NCI-H1092 treated with DMSO at 0.1 percent for 48 hours (cell line): ENCODE measurements around the gene TPST2.
A peak's percentile ranks its signal among the peaks of the same experiment; 100 is the strongest.
"Not testable (repeated sequence)": the region's sequence is repeated elsewhere in the genome, so short reads cannot be mapped to it uniquely, and the experiment has no call there.

Experiments
- DNase-seq: peaks from one replicate; lab custom pipeline; 2025; lab: John Stamatoyannopoulos, UW

TPST2 gene

DNA sequence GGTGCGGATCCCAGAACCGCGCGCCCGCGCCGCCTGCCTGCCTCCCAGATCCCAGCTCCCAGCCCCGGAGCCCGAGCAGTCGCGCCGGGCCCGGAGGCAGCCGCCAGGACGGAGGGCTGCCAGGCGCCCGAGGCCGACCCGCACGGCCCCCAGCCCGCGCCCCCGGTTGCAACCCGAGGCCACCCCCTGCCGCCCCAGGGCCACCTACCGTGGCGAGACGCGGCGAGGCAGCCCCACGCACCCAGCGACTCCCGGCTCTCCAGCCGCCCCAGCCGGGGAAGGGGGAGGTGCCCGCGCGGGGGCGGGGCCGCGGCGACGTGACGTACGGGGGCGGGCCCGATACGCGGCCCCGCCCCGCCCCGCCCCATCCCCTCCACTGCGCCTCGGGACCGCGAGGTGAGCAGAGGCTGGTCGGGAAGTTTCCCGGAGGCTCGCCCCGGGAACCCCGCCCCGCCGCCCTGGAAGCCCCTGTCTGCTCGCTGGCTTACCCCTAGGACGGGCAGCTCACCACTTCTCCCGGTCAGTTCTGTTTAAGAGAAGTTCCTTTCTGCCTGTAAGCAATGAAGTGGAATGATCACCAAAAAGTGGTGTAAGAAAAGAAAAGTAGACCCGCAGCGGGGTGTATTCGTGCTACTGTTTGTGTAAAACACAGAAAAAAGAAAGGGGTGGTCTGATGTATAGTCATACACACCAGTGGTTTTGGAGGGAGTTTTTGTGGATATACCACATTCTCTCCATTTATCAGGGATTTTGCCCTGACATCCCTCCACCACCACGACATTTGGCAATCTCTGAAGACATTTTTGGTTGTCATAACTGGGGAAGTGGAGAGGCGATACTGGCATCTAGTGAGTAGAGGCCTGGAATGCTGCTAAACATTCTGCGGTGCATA, at the start of gene TPST2:
Gene TPST2, minus strand, starts transcription at position 288 of the 892 bp plus-strand sequence. CDS start 48,502 bp downstream, outside the sequence.
- DNase-seq = peak; percentile 58

DNA sequence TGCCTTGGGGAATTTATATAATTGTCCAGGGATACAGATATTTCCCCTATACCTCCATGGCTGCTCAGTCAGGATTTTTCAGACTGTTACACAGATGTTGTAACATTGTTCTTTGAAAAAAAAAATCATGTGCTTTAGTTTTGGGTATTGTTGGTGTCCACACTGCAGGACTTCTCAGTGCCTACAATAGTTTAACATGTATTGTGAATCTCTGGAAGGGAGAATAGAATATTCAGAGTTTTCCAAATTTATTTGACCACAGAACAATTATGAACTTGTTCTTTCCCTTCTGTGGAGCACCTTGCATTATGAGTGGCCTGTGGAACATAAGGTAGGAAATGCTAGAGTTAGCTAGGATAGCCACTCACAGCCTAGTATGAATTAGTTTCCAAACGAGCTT, 46.4 kb upstream of the TPST2 start:
- no peak for DNase-seq

DNA sequence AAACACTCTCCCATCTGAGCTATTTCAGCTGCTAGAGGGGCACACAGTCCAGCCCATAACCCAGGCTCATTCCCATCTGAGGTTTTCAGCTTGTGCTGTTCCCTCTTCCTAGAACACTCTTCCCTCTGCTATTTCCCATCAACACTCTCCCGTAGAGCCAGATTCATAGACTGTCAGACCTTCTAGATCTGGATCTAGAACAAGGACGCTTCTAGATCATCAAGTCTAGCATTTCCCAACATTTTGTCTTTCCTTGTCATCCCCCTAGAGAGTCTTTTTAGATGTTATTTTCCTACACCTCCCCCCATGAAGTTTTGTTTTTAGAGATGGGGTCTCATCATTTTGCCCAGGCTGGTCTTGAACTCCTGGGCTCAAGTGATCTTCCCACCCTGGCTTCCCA, 45.2 kb upstream of the TPST2 start:
- no peak for DNase-seq

DNA sequence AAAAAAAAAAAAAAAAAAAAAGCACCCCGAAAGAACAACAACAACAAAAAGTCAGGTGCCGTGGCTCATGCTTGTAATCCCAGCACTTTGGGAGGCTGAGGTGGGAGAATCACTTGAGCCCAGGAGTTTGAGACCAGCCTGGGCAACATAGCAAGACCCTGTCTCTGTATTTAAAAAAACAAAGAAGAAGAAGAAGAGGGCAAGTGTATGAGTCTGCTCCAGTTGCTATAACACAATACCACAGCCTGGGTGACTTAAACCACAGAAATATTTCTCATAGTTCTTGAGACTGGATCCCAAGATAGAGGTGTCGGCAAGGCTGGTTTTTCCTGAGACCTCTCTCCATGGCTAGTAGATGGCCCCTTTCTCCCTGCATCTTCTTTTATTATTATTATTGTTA, 44.3 kb upstream of the TPST2 start:
- no peak for DNase-seq

DNA sequence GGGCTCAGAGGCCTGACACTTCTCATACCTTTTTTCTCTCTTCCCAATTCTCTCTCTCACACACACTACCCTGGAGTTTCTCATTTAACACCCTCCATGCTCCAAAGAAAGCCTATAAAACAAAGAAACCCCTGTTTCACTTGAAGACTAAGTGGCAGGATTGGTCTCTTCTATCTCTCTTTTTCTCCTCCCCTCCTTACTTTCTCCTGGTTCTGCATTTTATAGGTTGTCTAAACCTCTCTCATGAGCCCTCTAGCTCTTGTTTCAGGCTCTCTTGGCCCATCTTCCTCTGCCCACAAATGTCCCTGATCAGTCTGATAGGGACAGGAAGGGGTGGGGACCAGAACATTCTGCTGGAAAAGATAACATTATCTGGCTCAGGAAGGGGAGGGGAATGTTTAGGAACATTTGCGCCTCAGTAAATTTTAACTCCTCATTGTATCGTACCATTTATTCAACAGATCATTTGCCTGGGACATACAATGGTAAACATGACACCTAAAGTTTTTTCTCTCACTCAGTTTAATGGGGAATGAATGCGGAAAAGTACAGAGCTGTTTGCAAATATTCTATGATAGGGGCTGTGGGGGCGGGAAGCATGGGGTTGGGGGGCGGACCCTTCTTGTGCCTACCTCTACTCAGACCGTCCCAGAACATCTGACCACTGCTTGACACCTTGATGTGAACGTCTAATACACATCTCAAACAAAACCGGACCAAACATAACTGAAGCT, 42.7 kb upstream of the TPST2 start:
- DNase-seq = no peak

DNA sequence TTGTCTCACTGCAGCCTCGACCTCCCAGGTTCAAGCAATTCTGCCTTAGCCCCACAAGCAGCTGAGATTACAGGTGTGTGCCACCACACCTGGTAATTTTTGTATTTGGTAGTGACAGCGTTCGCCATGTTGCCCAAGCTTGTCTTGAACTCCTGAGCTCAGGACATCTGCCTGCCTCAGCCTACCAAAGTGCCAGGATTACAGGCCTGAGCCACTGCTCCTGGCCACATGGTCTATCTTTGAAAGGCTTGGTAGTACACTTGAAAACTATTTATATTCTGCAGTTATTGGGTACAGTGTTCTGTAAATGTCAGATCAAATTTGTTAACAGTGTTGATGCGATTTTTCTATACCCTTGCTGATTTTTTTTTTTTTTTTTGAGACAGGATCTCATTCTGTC, 41.4 kb upstream of the TPST2 start:
- no peak for DNase-seq

DNA sequence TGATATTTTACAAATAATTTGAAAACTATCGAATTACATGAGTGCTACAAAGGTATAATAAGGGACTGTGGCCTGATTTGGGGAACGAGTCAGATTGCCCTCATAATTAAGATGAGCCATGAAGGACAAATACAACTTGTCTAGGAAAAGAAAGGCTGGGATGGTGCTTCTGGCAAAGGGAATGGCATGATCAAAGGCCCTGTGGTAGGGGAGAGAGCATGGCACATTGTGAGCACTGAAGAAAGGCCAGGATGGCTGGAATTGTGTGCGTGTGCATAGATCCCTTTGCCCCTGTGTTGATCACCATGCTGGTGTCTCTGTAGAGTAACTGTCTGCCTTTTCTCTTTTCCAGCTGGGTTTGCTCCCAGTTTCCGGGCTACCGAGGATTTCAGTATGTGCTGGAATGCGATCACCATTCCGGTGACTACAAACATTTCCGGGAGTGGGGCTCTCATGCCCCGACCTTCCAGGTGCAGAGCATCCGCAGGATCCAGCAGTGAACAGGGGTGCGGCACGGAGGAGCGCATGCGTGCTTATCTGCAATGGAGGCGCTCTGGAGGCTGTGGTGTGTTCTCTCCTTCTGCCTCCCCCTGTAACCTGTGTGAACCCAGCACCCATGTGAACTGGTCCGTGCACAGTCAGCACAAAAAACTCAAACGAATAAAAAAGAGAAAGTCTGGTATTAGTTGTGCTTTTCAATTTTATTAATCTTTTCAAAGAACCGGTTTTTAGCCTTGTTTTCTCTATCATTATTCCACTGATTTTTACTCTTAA, 40.2 kb upstream of the TPST2 start:
- no peak for DNase-seq

DNA sequence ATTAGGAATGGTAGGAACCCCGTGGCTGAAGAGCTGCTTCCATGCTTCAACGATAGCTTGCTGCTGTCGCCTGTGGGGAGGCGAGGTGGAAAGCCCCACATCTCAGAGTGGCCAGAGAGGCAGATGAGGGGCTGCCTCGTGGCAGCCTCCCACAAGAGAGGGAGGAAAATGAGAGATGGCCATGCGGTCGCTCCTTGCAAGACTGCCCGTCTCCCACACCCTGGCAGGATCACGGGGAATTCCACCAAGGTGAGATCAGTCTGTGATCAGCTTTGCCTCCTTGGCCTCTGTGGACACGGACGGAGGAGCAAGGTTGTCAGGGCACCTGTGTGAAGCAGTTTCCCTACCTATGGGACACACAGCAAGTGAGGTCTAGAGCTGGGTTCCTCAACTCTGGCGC, 34.9 kb upstream of the TPST2 start:
- no peak for DNase-seq

DNA sequence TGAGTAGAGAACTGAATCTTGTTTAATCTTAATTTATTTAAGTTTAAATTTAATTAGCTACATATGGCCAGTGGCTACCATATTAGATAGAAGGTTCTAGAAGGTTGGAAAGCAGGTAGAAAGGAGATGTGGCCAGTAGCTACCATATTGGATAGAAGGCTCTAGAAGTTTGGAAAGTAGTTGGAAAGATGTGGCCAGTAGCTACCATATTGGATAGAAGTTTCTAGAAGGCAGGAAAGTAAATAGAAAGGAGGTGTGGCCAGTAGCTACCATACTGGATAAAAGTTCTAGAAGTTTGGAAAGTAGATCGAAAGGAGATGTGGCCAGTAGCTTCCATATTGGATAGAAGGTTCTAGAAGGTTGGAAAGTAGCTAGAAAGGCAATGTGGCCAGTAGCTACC, 34.1 kb upstream of the TPST2 start:
- no peak for DNase-seq

DNA sequence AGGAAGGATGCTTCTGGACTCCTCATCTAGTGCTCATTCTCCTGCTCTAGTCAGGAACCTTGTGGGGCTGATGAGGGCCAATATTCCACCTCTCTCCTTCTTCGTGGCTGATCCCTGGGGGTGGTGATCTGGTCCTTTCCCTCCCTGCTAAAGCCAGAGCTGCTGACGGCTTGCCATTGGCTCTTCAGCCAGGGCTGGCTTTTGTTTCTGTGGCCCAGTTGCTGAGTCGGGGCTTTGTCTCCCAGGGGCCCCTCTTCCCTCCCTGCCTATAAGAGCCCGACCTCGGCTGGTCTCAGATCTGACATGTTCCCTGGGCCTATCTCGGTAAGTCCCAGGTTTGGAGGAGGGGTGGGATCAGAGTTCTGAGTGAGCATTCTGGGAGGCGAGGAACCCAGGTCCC, 31.7 kb upstream of the TPST2 start, which contains the start of gene CRYBA4:
Gene CRYBA4, plus strand, starts transcription at position 301 of the 400 bp plus-strand sequence. CDS start 634 bp downstream, outside the sequence.
- DNase-seq = no peak

DNA sequence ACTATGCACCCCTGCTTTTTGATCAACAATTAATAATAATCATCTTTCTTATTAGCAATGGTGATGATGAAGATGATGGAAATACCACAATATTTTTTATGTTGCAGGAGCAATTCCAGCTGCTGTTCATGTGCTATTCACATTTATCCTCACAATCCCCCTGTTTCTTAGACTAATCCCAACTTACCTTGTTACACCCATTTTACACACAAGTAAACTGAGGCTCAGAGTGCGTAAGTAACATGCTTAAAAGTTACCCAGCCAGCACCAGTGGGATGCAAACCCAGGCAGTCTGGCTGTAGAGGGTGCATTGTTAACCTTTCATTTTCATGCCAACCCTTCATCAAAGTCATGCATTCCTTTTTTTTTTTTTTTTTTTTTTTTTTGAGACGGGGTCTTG, 30.3 kb upstream of the TPST2 start:
- DNase-seq = no peak

DNA sequence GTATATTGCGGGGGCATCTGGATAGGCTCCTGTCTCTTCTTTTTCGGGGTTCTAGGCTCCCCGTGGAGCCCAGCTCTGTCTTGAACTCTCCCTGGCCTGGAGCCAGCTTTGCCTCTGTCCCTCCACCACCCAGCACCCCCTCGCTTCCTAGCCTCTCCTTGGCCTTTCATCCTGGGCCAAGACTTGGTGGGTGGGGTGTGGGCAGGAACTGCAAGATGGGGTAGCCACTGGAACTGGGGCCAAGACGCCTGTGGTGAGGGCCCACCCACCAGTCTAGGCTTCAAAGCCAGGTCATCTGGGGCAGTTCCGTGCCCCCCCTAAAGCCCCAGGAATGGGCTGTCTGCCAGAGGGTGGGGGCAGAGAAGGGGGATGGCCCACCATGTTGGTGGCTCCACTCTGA, 29.6 kb upstream of the TPST2 start:
- DNase-seq = no peak

DNA sequence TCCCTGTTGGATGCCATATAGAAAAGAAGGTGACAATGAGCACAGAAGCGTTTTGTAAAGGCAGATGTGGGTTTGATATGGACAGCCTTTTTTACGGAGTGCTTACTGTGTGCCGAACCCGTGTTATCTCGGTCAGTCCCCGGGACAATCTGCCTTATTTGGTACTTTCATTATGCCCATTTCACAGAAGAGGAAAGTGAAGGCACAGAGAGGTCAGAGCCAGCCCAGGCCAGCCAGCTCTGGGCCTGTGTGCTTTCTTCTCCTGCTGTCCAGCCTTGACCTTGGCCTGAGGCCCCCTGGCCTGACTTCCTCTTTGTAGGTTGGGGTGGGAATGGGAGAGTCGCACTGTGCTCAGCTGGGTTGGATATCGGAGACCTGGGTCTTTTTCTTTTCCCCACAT, 28.5 kb upstream of the TPST2 start:
- DNase-seq = no peak

DNA sequence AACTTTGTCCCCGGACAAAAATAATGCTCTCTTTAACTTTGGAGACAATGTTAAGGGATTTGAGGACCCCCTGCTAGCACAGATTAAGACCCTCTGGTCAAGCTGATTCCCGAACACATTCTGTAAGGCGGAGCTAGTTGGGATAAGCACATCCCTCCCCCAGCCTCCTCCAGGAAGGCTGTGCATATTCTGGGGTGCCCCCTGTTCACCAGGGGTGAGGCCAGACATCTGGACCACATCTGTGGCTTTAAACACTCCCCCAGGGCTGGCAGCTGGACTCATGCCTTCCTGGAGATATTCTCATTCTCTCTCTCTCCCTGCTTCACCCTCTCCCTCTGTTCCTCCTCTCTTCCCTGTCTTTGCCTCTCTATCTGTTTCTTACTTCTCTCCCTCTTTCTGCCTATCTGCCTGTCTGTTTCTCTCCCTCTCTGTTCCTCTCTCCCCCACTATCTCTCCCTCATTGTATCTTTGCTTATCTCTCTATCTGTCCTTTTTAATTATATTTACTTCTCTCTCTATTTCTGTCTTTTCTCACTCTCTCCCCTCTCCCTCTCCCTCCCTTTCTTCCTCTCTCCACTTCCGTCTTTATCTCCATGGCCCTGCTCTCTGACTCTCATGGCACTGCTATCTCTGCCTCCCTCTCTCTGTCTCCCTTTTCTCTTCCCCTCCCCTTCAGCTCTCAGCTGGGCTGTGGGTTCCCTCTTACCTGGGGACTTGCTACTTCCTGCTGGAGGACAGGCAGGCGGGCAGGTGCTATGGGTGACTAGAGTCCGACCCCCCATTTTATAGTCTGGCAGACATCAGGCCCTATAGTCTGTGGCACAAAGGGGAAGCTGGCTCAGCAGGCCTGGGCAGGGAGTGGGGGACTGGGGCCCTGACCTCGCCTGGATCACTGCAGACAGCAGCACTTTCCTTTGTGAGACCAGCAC, 27.6 kb upstream of the TPST2 start, which contains the start of gene CRYBB1:
Gene CRYBB1, minus strand, starts transcription at position 757 of the 929 bp plus-strand sequence. CDS start 1,708 bp downstream, outside the sequence.
- DNase-seq = no peak

DNA sequence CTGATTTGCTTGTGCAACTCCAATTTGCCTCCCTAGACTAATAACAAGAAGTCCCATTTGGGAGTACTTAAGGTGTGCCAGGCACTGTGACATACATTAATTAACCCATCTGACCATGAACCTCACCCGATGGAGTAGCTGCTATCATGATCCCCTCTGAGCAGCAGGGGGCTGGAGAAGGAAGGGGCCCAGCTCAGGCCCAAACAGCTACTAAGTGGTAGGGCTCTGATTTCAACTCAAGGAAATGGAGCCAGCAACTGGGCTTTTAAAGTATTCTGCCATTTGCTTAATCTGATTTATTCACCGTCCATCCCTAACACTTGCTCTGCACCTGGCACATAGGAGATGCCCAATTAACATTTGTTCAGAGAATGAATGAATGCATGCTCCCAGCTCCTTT, 26.7 kb upstream of the TPST2 start:
- no peak for DNase-seq

DNA sequence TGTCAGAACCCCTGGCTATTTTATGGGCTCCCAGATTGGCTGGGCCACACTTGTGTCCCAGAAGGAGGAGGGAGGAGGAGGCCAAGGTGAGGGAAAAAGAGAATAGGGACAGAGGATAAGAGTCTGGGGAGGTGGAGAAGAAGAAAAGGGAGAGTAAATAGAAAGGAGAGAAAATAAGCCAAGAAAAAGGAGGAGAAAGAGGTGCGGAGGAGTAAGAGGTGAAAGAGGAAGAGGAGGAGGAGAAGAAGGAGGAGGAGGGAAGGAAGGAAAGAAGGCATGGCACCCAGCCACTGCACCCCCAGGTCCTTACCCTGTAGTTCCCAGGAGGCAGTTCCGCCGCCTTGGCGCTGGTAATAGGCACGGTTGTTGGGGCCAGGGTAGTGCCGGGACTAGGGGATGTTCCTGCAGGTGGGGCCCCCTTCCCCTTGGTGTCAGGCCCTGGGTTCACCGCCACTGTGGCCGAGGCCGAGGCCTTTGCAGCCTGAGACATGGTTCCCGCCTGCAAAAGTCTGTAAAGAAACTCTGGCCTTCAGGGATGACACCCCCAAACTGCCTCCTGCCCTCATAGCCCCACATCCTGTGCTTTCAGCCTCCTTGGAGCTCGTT, 26.0 kb upstream of the TPST2 start:
- no peak for DNase-seq

DNA sequence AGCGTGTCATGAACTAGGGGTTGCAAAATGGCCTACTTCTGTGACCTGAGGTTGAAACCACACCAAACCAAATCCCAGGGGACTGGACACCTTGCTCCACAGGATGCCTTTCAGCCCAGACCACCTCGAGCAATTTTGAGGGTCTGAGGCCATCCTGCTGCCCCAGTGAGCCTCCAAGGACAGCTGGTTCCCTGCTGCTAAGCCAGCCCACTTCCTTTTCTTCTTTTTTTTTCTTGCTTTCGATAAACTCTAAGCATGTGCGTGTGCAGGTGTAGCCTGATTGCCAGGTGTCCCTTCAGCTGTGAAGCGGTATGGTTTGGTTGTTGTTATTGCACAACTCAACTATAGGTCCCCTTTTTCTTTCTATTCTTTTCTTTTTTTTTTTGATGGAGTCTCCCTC, 25.2 kb upstream of the TPST2 start:
- DNase-seq = no peak

DNA sequence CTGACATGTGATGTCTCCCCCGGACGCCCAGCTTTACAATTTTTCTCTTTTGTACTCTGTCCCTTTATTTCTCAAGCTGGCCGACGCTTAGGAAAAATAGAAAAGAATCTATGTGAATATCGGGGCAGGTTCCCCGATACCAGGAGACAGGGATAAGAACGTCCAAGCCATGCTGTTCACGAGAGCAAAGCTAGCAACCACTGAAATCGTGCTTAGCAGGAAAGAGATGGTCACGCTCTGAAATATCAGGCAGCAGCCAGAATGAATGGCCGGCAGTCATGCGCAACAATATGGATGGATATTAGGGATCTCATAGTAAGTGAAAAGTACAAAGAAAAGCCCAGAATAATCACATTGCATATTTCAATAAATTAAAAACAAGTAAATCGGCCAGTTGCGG, 24.4 kb upstream of the TPST2 start:
- DNase-seq = no peak

DNA sequence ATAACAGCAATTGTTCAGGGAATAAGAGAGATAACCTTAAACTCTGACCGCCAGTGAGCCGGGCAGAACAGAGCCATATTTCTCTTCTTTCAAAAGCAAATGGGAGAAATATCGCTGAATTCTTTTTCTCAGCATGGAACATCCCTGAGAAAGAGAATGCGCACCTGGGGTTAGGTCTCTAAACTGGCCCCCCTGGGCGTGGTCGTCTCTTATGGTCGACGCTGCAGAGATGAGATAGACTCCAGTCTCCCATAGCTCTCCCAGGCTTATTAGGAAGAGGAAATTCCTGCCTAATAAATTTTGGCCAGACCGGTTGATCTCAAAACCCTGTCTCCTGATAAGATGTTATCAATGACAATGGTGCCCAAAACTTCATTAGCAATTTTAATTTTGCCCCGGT, 23.8 kb upstream of the TPST2 start:
- not testable (repeated sequence) for DNase-seq

DNA sequence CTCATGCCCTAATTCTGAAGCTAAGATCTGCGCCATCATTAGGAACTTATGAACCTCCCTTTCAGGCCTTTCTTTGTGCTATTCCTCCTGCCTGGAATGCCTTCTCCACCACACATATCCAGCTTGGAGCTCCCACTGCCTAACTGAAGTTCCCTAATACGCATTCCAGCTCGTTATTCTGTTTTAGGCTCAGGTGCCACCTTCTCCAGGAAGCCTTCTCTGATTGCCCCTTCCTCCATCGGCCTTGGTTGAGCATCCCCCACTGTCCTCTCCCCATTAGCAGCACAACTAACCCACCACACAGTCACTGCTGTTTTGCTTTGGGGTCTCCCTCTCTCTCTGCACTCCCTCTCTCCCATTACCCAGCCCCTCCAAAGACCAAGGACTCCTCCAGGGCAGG, 22.7 kb upstream of the TPST2 start:
- DNase-seq = no peak

DNA sequence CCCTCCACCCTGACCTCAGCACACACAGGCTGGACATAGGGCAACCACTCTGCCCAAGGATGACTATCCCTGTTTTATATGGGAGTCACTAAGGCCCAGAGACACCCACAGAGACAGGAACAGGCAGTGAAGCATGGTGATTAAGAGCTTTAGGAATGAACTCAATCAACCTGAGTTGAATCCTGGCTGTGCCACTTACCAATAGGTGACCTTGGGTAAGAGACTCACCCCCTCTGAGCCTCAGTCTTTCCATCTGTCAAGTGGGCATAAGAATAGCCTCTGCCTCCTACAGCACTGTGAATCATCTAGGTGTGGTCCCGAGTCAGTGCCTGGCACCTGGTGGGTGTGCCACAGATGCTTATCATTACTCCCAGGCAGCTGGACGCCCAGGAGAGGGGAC, 21.1 kb upstream of the TPST2 start:
- DNase-seq = no peak
